GM12875 (cell line): Measurements from ENCODE around the gene PPM1G.
A peak's percentile ranks its signal among the peaks of the same experiment; 100 is the strongest.

Source experiments
- H3K4me3 ChIP-seq: one replicate; pipeline ENCODE4 v1.5.1; 2011; ENCODE audit warnings: low read depth, low read length, control low read depth
- CTCF ChIP-seq: IDR thresholded peaks from 2 replicates; pipeline ENCODE4 v1.5.1; 2011; ENCODE audit warnings: low read depth, mild to moderate bottlenecking, control low read depth, inconsistent platforms, low read length, moderate library complexity, borderline replicate concordance; ENCODE audit not compliant: insufficient read depth

The PPM1G gene

DNA sequence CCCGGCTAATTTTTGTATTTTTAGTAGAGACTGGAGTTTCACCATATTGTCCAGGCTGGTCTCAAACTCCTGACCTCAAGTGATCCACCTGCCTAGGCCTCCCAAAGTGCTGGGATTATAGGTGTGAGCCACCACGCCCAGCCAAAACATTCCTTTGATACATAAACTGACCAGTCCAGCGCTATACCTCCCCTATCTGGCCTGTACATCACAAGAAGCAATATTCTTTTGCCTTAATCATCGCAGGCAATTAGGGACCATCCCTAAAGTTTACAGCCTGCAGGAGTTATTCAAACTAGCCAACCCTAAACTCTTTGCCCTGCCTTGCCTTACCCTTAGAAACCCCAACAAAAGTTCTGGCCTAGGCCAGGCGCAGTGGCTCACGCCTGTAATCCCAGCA lies 6.8 kb upstream of the PPM1G start:
- no peak for TF ChIP-seq CTCF
- H3K4me3 ChIP-seq: no peak overlapping the region

- no peak for TF ChIP-seq CTCF
Measured at GRCh38 chr2:27412419-27413152, 3.2 kb upstream of the PPM1G start.

GRCh38 chr2:27408601-27409320 lies 630 bp downstream of the PPM1G start:
- peak overlapping the region; percentile 96 for H3K4me3 ChIP-seq
- TF ChIP-seq CTCF: no peak

More at GRCh38 chr2:27412419-27413152, 3.2 kb upstream of the PPM1G start:
- H3K4me3 ChIP-seq: no peak overlapping the region

DNA sequence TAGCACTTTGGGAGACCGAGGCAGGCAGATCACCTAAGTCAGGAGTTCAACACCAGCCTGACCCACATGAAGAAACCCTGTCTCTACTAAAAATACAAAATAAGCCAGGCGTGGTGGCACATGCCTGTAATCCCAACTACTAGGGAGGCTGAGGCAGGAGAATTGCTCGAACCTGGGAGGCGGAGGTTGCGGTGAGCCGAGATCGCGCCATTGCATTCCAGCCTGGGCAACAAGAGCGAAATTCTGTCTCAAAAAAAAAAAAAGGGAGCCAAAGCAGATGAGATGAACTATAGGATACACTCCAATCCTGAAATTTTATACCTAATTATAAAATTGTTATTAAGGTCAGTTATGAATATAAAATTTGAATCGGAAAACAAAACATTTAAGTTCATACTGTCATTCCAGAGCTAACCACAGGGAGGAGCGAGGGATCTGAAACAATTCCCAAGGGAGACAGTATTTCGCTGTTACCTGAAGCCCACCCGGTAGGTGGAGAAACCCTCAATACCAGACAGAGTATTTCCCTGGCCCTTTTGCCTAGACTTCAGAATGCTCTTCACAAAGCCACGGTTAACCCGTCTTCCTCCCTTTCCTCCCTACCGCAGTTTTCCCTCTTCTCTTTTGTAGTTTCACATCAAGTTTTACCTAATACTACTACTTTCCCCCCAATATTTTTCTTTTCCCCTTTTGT lies 1.4 kb downstream of the PPM1G start:
- peak; percentile 32; the same call in 1 of the 2 replicates for TF ChIP-seq CTCF
- H3K4me3 ChIP-seq: peak overlapping the region; percentile 96

DNA sequence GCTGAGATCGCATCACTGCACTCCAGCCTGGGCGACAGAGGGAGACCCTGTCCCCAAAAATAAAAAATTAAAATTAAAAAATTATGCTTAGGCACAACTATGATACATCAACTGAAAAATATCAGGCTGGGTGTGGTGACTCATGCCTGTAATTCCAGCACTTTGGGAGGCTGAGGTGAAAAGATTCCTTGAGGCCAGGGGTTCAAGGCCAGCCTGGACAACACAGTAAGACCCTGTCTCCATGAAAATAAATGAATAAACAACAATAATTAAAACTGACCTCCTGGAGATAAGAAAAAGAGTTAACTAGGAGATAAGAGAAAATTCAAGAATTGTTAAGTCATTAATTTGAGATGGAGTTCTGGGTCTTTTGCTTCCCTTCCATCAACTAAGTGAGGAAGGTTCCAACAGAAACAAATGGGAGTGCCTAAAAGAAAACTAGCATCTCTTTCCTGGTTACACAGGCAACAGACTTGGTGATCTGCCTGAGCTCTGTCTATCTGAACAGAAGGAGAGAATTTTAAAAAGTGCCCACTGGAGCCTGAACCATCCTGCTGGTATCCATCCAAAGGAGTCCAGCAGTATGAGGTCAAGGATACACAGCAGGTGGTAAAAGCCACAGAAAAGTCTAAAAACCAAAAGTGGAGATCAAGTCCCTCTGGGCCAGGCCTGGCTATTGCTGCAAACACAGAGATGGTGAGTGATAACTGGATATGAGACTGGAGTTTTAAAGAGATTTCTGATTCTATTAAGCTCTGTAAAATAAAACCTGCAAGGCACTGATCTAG lies 8.8 kb downstream of the PPM1G start:
- no peak for TF ChIP-seq CTCF
- H3K4me3 ChIP-seq: no peak overlapping the region

GRCh38 chr2:27398962-27399361 lies 10.4 kb downstream of the PPM1G start:
- H3K4me3 ChIP-seq: no peak overlapping the region
- TF ChIP-seq CTCF: no peak
